ENCODE results near the gene THSD4. TPM values are rescaled to one million over a fixed set of nuclear protein-coding genes. Genes with fewer than 3 reads are reported as not detected.

The THSD4 gene
- total RNA-seq, 1 donor from 2014 or later: 2.5 TPM

DNA sequence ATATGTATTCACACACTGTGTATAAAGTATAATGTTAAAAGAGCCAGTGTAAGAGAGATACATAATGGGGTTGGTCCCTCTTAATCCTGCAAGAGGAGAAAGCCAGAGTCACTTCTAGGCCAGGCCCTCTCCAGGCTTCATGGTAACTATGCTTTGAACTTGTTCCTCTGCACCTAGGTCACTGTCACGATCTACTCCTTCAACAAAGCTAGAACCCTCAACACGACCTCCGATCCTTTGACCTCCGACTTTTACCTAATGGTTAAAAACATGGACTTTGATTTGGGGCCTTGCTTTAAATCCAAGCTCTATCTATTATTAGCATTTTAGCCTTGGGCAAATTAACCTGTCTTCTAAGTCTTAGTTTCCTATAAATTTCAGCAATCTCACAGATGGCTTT lies 541.2 kb downstream of the THSD4 start:
- H3K27ac ChIP-seq (ENCODE audit: low read depth, low read length): no peak overlapping the region
- no peak for FAIRE-seq
- H3K27ac Mint-ChIP-seq (ENCODE audit: unreplicated experiment): no peak overlapping the region
- H3K36me3 ChIP-seq (ENCODE audit: insufficient read depth, low read length): no peaks in the 10 kb centered on the region
- no peaks in the 10 kb centered on the region for H4K20me1 ChIP-seq (ENCODE audit: insufficient read depth, low read length)
- DNase-seq (ENCODE audit: low read depth): no peak
- no peaks in the 10 kb centered on the region for H3K9me3 Mint-ChIP-seq (ENCODE audit: unreplicated experiment)
- H3K4me1 ChIP-seq (ENCODE audit: insufficient read depth, low read length): peaks cover 3% of the 10 kb centered on the region
- H3K36me3 Mint-ChIP-seq (ENCODE audit: low read depth, unreplicated experiment): no peaks in the 10 kb centered on the region
- TF ChIP-seq EZH2 (IDR thresholded peaks at IDR 0.05; ENCODE audit: insufficient read depth, low read length): no peak
- TF ChIP-seq, protein P1, sequence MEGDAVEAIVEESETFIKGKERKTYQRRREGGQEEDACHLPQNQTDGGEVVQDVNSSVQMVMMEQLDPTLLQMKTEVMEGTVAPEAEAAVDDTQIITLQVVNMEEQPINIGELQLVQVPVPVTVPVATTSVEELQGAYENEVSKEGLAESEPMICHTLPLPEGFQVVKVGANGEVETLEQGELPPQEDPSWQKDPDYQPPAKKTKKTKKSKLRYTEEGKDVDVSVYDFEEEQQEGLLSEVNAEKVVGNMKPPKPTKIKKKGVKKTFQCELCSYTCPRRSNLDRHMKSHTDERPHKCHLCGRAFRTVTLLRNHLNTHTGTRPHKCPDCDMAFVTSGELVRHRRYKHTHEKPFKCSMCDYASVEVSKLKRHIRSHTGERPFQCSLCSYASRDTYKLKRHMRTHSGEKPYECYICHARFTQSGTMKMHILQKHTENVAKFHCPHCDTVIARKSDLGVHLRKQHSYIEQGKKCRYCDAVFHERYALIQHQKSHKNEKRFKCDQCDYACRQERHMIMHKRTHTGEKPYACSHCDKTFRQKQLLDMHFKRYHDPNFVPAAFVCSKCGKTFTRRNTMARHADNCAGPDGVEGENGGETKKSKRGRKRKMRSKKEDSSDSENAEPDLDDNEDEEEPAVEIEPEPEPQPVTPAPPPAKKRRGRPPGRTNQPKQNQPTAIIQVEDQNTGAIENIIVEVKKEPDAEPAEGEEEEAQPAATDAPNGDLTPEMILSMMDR (IDR thresholded peaks at IDR 0.05; ENCODE audit: insufficient read depth, low read depth, low read length): no peak
- H3K27me3 Mint-ChIP-seq (ENCODE audit: low read depth, unreplicated experiment): no peaks in the 10 kb centered on the region
- peaks cover 8% of the 10 kb centered on the region for H3K4me1 Mint-ChIP-seq (ENCODE audit: low read depth, unreplicated experiment)
- no peaks in the 10 kb centered on the region for H3K9me3 ChIP-seq (ENCODE audit: insufficient read depth, low read depth, low read length)
- H3K4me3 Mint-ChIP-seq (ENCODE audit: unreplicated experiment): no peak overlapping the region
- H3K4me2 ChIP-seq (ENCODE audit: low read length): no peak overlapping the region
- no peak overlapping the region for H2AFZ ChIP-seq (ENCODE audit: low read depth, low read length)
- no peak overlapping the region for H3K9ac ChIP-seq (ENCODE audit: low read length)
- no peaks in the 10 kb centered on the region for H3K27me3 ChIP-seq (ENCODE audit: insufficient read depth, low read length)
- H3K79me2 ChIP-seq (ENCODE audit: insufficient read depth, low read length): no peaks in the 10 kb centered on the region
- no peak overlapping the region for H3K4me3 ChIP-seq (ENCODE audit: insufficient read depth, low read depth, low read length)

DNA sequence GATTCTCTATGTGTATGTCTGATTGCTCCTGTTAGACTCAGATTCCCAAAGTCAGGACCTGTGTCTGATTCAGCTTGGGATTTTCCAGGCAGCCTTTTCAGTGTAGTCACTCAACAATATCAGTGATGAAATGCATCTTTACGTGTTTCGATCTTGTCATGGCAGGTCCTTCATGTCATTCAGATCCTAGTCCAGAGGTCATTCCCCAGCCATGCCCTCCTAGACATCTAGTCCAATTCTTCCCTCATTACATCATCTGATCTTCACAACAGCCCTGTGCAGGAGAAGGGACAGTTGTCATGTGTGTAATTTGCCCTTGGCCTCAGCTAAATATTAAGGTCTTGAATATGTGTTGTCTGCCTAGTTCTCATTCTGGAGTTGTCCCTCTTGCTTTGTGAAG lies 541.9 kb downstream of the THSD4 start:
- H3K27ac Mint-ChIP-seq (ENCODE audit: unreplicated experiment): no peak overlapping the region
- H3K4me3 Mint-ChIP-seq (ENCODE audit: unreplicated experiment): no peak overlapping the region
- no peak for FAIRE-seq

DNA sequence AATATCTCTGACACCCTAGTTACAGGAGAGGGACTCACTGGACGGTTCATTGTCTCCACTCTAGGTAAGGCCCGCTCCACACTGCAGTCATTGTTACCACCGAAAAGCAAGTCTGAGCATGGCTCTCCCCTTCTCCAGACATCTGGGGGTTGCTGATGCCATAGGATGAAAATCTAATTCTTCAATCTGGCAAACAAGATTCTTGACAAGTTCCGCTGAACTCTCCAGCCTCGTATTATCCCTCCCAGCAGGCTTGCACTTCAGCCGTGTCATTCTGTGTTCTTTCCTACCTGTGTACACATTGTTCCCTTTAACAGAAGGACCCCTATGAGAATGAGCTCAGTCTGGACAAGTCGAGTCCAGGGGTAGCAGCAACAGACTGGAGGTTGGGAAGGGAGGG lies 542.8 kb downstream of the THSD4 start:
- H4K20me1 ChIP-seq (ENCODE audit: insufficient read depth, low read length): no peaks in the 10 kb centered on the region
- peaks cover 3% of the 10 kb centered on the region for H3K4me1 ChIP-seq (ENCODE audit: insufficient read depth, low read length)
- no peak for TF ChIP-seq EZH2 (IDR thresholded peaks at IDR 0.05; ENCODE audit: insufficient read depth, low read length)
- TF ChIP-seq, protein P1 (IDR thresholded peaks at IDR 0.05; ENCODE audit: insufficient read depth, low read depth, low read length): no peak
- Mint-ChIP-seq H3K9me3 (ENCODE audit: unreplicated experiment) (no peaks in the 10 kb centered on the region), H3K4me3 (ENCODE audit: unreplicated experiment) (no peak overlapping the region), H3K36me3 (ENCODE audit: low read depth, unreplicated experiment) (no peaks in the 10 kb centered on the region), H3K27me3 (ENCODE audit: low read depth, unreplicated experiment) (no peaks in the 10 kb centered on the region), H3K4me1 (ENCODE audit: low read depth, unreplicated experiment) (peaks cover 8% of the 10 kb centered on the region), H3K27ac (ENCODE audit: unreplicated experiment) (no peak overlapping the region)
- FAIRE-seq: no peak
- no peak for DNase-seq (ENCODE audit: low read depth)
- no peak overlapping the region for H3K4me3 ChIP-seq (ENCODE audit: insufficient read depth, low read depth, low read length)
- no peaks in the 10 kb centered on the region for H3K9me3 ChIP-seq (ENCODE audit: insufficient read depth, low read depth, low read length)
- H3K27ac ChIP-seq (ENCODE audit: low read depth, low read length): no peak overlapping the region
- H3K4me2 ChIP-seq (ENCODE audit: low read length): no peak overlapping the region
- no peaks in the 10 kb centered on the region for H3K27me3 ChIP-seq (ENCODE audit: insufficient read depth, low read length)
- no peak overlapping the region for H2AFZ ChIP-seq (ENCODE audit: low read depth, low read length)
- H3K36me3 ChIP-seq (ENCODE audit: insufficient read depth, low read length): no peaks in the 10 kb centered on the region
- H3K9ac ChIP-seq (ENCODE audit: low read length): no peak overlapping the region
- no peaks in the 10 kb centered on the region for H3K79me2 ChIP-seq (ENCODE audit: insufficient read depth, low read length)

More for the DNA sequence above, 541.9 kb downstream of the THSD4 start:
- DNase-seq (ENCODE audit: low read depth): no peak
- H4K20me1 ChIP-seq (ENCODE audit: insufficient read depth, low read length): no peaks in the 10 kb centered on the region
- no peaks in the 10 kb centered on the region for H3K36me3 ChIP-seq (ENCODE audit: insufficient read depth, low read length)
- H3K36me3 Mint-ChIP-seq (ENCODE audit: low read depth, unreplicated experiment): no peaks in the 10 kb centered on the region
- H3K27me3 Mint-ChIP-seq (ENCODE audit: low read depth, unreplicated experiment): no peaks in the 10 kb centered on the region
- no peak overlapping the region for H3K4me2 ChIP-seq (ENCODE audit: low read length)
- no peaks in the 10 kb centered on the region for H3K79me2 ChIP-seq (ENCODE audit: insufficient read depth, low read length)
- peaks cover 8% of the 10 kb centered on the region for H3K4me1 Mint-ChIP-seq (ENCODE audit: low read depth, unreplicated experiment)
- peaks cover 3% of the 10 kb centered on the region for H3K4me1 ChIP-seq (ENCODE audit: insufficient read depth, low read length)
- H3K27ac ChIP-seq (ENCODE audit: low read depth, low read length): no peak overlapping the region
- TF ChIP-seq, protein P1 (IDR thresholded peaks at IDR 0.05; ENCODE audit: insufficient read depth, low read depth, low read length): no peak
- H3K9me3 ChIP-seq (ENCODE audit: insufficient read depth, low read depth, low read length): no peaks in the 10 kb centered on the region
- no peak overlapping the region for H2AFZ ChIP-seq (ENCODE audit: low read depth, low read length)
- no peak overlapping the region for H3K4me3 ChIP-seq (ENCODE audit: insufficient read depth, low read depth, low read length)
- H3K9ac ChIP-seq (ENCODE audit: low read length): no peak overlapping the region
- H3K27me3 ChIP-seq (ENCODE audit: insufficient read depth, low read length): no peaks in the 10 kb centered on the region
- H3K9me3 Mint-ChIP-seq (ENCODE audit: unreplicated experiment): no peaks in the 10 kb centered on the region
